NCI-H69 (cell line): ENCODE data around the gene ADGRG4.
"Not testable (repeated sequence)": the region's sequence is repeated elsewhere in the genome, so short reads cannot be mapped to it uniquely, and the experiment has no call there.

Source experiments
- DNase-seq: peaks from one replicate; lab custom pipeline; 2025; lab: John Stamatoyannopoulos, UW

The ADGRG4 gene

DNA sequence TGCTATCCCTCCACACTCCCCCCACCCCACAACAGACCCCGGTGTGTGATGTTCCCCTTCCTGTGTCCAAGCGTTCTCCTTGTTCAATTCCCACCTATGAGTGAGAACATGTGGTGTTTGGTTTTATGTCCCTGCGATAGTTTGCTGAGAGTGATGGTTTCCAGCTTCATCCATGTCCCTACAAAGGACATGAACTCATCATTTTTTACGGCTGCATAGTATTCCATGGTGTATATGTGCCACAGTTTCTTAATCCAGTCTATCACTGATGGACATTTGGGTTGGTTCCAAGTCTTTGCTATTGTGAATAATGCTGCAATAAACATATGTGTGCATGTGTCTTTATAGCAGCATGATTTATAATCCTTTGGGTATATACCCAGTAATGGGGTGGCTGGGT, at the start of gene ADGRG4:
TSS of gene ADGRG4 (plus strand) at position 243 of the 400 bp plus-strand sequence. CDS start 7,815 bp downstream, outside the sequence.
- DNase-seq = not testable (repeated sequence)

DNA sequence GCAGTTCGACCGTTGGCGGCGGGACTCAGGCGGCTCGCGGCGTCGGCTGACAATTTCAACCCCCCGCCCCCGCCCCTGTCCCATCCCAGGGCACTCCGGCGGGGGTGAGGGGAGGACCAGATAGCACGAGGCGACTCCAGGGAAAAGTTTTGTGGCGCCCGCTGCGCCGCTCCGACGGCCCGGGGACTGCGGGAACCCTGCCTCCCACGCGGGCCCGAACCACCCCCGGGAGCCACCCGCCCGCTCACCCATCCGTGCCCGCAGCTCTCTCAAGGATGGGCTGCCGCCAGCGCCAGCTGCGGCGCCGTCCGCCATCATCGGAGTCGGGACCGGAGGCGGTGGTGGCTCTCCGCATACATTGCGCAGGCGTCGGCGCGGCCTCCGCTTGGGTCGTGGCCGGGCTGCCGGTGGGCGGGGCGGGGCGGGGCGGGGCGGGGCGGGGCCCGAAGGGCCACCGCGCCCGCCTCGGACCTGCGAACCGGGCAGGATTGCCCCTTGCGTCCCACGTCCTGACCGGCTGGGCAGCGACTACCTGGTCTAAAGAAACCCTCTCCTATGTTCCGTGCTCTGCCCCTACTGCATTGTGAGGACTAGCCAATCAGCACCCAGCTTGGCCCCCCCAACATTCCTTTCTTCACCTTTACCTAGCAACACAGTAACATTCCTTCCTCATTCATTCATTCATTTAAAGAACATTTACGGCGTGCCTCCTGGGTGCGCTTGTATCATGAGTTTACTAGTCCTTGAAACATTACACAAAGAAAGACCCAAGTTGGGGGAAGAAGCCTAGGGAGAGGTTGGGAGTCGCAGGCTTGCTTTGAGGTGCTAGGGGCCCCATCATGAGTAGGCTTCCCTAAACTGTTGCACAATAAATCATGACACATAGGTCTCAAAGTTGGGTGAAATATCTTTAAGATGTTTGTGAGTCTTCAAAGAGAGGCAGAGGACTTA, 49.4 kb upstream of the ADGRG4 start, which contains the start of gene MAP7D3:
TSS of gene MAP7D3 (minus strand) at position 360 of the 951 bp plus-strand sequence. CDS start at position 318, 42 bp downstream.
- peak; percentile 84 for DNase-seq

DNA sequence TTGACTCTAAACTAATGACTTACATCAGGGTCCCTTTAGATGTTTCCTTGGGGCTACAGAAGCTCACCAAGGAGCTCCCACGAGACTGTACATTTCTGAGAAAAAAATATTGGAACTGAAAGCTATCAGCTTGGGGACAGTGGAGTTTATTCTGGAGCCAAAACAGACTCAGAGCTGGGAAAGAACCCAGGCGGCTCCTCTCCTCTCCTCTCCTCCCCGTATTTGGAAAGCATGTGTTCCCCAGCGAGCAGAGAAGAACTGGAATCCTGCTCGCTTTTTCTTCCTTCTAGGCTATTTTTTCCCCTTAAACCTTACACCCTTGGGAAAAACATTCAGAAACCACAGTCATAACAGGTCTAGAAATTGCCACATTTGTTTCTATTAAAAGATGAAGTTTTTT, 45.2 kb upstream of the ADGRG4 start:
- no peak for DNase-seq

DNA sequence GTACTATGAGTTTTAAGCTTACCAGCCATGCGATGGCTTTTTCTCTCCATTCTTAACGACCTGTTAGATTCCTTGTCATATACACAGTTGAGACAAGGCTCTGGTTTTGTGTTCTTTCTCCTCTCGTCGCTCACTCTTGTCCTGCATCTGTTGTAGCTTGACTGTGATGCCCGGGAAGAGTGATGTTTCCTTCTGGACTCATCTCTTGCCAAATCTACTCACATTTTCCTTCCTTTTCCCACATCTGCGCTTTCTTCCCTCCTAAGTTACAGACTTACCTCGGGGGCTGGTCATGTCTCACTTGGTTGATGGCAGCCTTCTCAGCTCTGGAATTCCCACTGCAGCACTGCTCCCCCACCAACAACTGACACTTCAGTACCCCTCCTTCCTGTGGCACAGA, 44.7 kb upstream of the ADGRG4 start:
- no peak for DNase-seq

GRCh38 chrX:136258951-136259350, 41.8 kb upstream of the ADGRG4 start:
- no peak for DNase-seq

DNA sequence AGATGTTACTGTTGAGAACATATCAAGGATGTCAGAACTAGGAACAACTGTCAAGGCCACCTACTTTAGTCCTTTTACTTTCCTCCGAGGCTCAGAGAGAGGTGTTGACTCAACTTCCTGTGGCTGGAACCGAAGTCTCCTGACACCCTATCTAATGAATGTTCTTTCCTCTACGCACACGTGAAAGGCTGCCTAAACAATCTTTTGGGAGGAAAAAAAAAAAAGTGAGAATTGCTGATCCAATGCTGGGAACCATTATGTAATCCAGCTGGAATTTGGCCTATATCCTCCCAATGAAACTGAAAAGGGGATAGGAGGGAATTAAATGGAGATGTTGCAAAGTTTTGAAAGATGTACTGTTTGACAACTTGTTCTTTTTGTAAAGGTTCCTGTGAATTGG, 41.2 kb upstream of the ADGRG4 start:
- DNase-seq = no peak

- no peak for DNase-seq
These were observed 40.0 kb upstream of the ADGRG4 start for GRCh38 chrX:136260776-136261175.

DNA sequence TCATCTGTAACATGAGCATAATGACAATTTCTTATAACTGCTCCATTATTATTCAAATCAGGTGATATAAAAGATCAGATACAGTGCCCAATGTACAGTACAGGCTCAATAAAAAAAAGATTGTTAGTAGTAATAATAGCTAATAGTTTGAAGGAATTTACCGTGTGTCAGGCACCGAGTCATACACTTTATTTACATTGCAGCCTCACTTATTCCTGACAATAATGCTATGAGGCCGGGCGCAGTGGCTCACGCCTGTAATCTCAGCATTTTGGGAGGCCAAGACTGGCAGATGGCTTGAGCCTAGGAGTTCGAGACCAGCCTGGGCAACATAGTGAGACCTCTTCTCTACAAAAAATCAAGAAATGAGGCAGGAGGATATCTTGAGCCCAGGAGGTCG, 39.4 kb upstream of the ADGRG4 start:
- no peak for DNase-seq

- DNase-seq = no peak
These were observed 38.5 kb upstream of the ADGRG4 start for GRCh38 chrX:136262243-136262642.

DNA sequence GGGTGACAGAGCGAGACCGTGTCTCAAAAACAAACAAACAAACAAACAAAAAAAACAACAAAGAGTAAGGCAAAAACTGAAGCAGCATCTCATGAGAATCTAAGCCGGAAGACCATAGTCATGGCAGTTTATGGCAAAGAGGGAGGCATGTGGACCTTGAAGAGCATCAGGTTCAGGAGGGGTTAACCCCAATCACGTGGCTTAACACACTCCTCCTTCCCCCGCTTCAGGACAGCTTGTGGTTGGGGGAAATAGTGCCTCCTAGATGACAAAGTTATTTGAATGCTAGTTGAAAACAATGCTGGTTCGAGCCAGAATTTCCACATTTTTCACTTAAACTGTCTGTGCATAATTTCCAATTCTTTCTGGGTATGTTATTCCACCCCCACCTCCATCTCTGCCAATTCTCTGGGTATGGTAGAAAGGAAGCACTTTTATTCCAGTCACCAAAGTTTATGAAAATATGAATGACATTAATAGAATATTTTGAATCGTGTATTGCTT, 37.9 kb upstream of the ADGRG4 start:
- no peak for DNase-seq

GRCh38 chrX:136266828-136267227, 33.9 kb upstream of the ADGRG4 start:
- DNase-seq = no peak

GRCh38 chrX:136268051-136269048, 32.4 kb upstream of the ADGRG4 start:
- DNase-seq = peak; percentile 63

DNA sequence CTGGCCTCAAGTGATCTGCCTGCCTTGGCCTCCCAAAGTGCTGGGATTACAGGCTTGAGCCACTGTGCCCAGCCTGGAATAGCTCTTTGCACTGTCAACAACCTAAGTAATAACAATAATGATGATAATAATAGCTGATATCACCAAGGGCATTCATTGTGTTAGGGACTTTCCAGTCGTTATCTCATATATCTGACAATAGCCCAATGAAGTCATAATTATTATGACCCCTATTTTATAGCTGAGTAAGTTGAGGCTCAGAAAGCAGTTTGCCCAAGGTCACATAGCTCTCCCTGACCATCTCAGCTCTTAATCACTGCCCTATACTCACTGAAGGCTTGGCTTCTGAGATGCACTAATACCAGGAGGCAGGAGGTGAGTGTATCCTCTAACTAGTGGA, 30.8 kb upstream of the ADGRG4 start:
- DNase-seq = no peak

DNA sequence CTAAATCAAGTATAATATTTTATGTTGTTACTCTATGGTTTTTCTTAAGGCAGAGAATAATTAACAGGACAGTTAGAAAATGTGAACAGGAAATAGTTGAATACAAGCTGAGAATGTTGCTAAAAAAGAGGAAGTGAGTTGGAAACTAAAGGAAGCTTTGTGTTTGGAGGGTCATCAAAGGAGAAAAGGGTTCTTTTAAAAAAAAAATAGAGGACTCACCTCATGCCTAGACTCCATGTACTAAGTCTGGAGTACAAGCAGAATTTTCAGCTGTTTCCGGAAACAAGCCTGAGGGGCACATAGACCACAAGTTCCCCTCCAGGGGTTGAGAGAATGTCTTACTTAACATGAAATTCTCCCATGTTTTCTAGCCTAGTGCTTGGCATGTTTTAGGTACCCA, 29.5 kb upstream of the ADGRG4 start:
- DNase-seq = no peak

GRCh38 chrX:136272325-136272724, 28.4 kb upstream of the ADGRG4 start:
- peak; percentile 17 for DNase-seq

GRCh38 chrX:136273986-136274385, 26.8 kb upstream of the ADGRG4 start:
- peak; percentile 93 for DNase-seq

- DNase-seq = peak; percentile 47
These were observed 25.2 kb upstream of the ADGRG4 start for GRCh38 chrX:136275553-136275952.

- not testable (repeated sequence) for DNase-seq
These were observed 14.4 kb upstream of the ADGRG4 start for GRCh38 chrX:136286375-136286774.

DNA sequence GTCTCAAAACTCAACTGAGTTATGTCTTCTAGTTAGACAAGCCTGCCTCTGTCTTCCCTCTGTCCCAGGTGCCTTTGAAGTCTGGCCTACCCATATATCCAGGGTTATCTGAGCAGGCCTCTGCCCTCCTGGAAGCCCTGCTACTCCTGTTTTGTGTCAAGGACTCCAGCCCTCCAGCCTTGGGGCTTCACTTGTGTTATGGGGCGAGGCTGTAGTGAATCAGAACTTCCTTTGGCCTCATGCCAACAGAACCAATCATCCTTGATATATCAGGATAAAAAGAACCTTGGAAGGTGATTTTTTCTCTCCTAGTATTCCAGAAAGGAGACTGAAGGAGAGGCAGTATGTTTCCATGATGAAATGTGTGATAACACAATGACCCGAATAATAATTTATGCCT, 8.9 kb upstream of the ADGRG4 start:
- DNase-seq = no peak

DNA sequence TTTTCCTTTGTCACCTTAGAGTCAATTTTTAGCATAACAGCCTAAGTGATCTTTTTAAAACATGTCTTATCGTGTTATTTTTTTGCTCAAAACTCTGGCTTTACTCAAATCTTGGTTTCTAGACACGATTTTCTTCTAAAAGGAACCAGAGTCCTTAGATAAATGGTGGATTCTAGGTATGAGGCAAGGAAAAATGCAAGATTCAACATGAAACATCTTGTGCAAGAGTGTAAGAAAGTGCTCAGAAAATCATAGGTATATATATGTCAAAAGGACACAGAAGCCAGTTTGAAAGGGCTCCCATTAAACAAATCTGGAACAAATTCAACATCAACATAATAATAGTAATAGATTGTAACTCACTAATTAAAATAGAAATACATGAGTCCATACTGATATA, 8.1 kb upstream of the ADGRG4 start:
- no peak for DNase-seq

- no peak for DNase-seq
These were observed 5.4 kb upstream of the ADGRG4 start for GRCh38 chrX:136295380-136295779.

DNA sequence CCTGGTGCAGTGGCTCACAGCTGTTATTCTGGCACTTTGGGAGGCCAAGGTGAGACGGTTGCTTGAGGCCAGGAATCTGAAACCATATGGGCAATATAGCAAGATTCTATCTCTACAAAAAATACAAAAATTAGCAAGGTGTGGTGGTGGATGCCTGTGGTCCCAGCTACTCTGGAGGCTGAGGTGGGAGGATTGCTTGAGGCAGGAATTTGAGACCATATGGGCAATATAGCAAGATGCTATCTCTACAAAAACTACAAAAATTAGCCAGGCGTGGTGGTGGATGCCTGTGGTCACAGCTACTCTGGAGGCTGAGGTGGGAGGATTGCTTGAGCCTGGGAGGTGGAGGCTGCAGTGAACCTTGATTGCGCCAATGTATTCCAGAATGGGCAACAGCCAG, 2.3 kb downstream of the ADGRG4 start:
- DNase-seq = no peak
